SU-DHL-6 (cell line): Measurements from ENCODE around the gene ZNF501.

ENCODE experiments used
- H2AFZ ChIP-seq: fragments of 200-600 bp; sonication (generic); 2 replicates; pipeline ENCODE4 v1.6.1; 2014; ENCODE audit warnings: low read depth, mild to moderate bottlenecking, moderate library complexity, mixed read lengths, antibody characterized with exemption, low read length; ENCODE audit not compliant: severe bottlenecking
- H3F3A ChIP-seq: fragments of 200-600 bp; shearing (Covaris generic); 2 replicates; pipeline ENCODE4 v1.6.0; 2016; ENCODE audit warnings: antibody characterized with exemption, mild to moderate bottlenecking; ENCODE audit not compliant: insufficient read depth
- H3K27ac ChIP-seq: fragments of 200-600 bp; sonication (generic); 2 replicates; pipeline ENCODE4 v1.5.1; 2016; ENCODE audit warnings: low read depth, mild to moderate bottlenecking, low read length, moderate library complexity, mixed read lengths
- H3K27me3 ChIP-seq: fragments of 200-600 bp; sonication (generic), shearing (Covaris generic); 2 replicates; pipeline ENCODE4 v1.6.0; 2014; ENCODE audit warnings: mild to moderate bottlenecking, low read length
- H3K36me3 ChIP-seq: fragments of 200-600 bp; sonication (generic); 2 replicates; pipeline ENCODE4 v1.6.1; 2014; ENCODE audit warnings: mild to moderate bottlenecking, low read length, mixed read lengths
- H3K4me2 ChIP-seq: fragments of 300-600, 200-600 bp; shearing (Covaris generic), sonication (generic); 2 replicates; pipeline ENCODE4 v1.6.0; 2014; ENCODE audit warnings: low read length, low read depth, mild to moderate bottlenecking; ENCODE audit not compliant: poor library complexity, severe bottlenecking
- H3K4me3 ChIP-seq: fragments of 200-600 bp; sonication (generic); 2 replicates; pipeline ENCODE4 v1.5.1; 2014; ENCODE audit warnings: antibody characterized with exemption, low read length, mild to moderate bottlenecking, mixed read lengths; ENCODE audit not compliant: insufficient read depth, poor library complexity, severe bottlenecking
- H3K79me2 ChIP-seq: fragments of 200-600 bp; sonication (generic); 2 replicates; pipeline ENCODE4 v1.6.1; 2014; ENCODE audit warnings: mild to moderate bottlenecking, low read length, moderate library complexity; ENCODE audit not compliant: insufficient read depth
- H3K9ac ChIP-seq: fragments of 200-600 bp; sonication (generic); 2 replicates; pipeline ENCODE4 v1.7.0; 2014; ENCODE audit warnings: mild to moderate bottlenecking, low read length
- H3K9me2 ChIP-seq: fragments of 200-600 bp; sonication (generic); replicated peaks from 2 replicates; pipeline ENCODE4 v1.6.1; 2014; ENCODE audit warnings: low read length; ENCODE audit not compliant: insufficient read depth
- H3K9me3 ChIP-seq: fragments of 200-600 bp; sonication (generic); 2 replicates; pipeline ENCODE4 v1.6.1; 2014; ENCODE audit warnings: low read length, mixed read lengths; ENCODE audit not compliant: insufficient read depth
- H4K20me1 ChIP-seq: fragments of 200-600 bp; sonication (generic); 2 replicates; pipeline ENCODE4 v1.6.1; 2014; ENCODE audit warnings: low read depth, mild to moderate bottlenecking, antibody characterized with exemption, low read length, moderate library complexity, mixed read lengths
- EZH2phosphoT487 ChIP-seq: fragments of 200-600 bp; sonication (generic), shearing (Covaris generic); conservative IDR thresholded peaks from 2 replicates; pipeline ENCODE4 v1.6.1; 2018; ENCODE audit warnings: mild to moderate bottlenecking, antibody characterized with exemption, low read length, moderate library complexity, mixed read lengths
- TF ChIP-seq, protein P1 (sequence below): fragments of 200-600 bp; sonication (generic); IDR thresholded peaks from one replicate; pipeline ENCODE4 v1.5.1; 2017; ENCODE audit warnings: antibody characterized with exemption, mild to moderate bottlenecking, low read length, moderate library complexity; ENCODE audit not compliant: insufficient read depth, poor library complexity, severe bottlenecking

ZNF501 gene

DNA sequence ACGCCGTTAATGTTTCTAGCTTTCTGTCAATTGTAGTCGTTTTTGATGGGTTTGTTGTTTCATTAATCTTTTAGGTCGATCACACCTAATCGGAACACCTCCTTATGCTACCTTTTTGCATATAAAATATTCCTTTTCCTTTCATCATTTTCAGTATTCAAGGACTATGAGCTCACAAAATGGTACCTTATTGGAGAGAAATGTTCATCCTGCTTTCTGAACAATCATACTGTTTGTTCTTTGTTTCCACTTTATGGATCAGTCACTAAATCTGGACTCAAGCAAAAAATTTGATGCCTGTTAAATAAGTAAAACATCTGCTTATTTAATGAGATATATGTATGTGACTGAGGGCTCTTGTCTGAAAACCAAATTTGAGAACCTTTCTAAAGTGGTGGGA lies 33.3 kb downstream of the ZNF501 start:
- H3K79me2 ChIP-seq, result peaks cover 87% of the 10 kb centered on the region
- H3K9ac ChIP-seq, result peak overlapping the region; percentile 80
- peak overlapping the region; percentile 86 for H3K4me3 ChIP-seq
- peaks cover 43% of the 10 kb centered on the region for H3K36me3 ChIP-seq
- H3K27me3 ChIP-seq, result no peaks in the 10 kb centered on the region
- H2AFZ ChIP-seq, result peak overlapping the region; percentile 23
- H3K4me2 ChIP-seq, result peak overlapping the region; percentile 75
- no peaks in the 10 kb centered on the region for H4K20me1 ChIP-seq
- H3K27ac ChIP-seq, result peak overlapping the region; percentile 56; the same call in 1 of the 2 replicates
- H3F3A ChIP-seq, result no peaks in the 10 kb centered on the region
- H3K9me3 ChIP-seq, result no peaks in the 10 kb centered on the region
- TF ChIP-seq, protein P1, sequence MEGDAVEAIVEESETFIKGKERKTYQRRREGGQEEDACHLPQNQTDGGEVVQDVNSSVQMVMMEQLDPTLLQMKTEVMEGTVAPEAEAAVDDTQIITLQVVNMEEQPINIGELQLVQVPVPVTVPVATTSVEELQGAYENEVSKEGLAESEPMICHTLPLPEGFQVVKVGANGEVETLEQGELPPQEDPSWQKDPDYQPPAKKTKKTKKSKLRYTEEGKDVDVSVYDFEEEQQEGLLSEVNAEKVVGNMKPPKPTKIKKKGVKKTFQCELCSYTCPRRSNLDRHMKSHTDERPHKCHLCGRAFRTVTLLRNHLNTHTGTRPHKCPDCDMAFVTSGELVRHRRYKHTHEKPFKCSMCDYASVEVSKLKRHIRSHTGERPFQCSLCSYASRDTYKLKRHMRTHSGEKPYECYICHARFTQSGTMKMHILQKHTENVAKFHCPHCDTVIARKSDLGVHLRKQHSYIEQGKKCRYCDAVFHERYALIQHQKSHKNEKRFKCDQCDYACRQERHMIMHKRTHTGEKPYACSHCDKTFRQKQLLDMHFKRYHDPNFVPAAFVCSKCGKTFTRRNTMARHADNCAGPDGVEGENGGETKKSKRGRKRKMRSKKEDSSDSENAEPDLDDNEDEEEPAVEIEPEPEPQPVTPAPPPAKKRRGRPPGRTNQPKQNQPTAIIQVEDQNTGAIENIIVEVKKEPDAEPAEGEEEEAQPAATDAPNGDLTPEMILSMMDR, result no peak
- no peak for TF ChIP-seq EZH2phosphoT487
- no peaks in the 10 kb centered on the region for H3K9me2 ChIP-seq

- H2AFZ ChIP-seq, result no peak overlapping the region
- no peaks in the 10 kb centered on the region for H3K9me2 ChIP-seq
- H4K20me1 ChIP-seq, result no peaks in the 10 kb centered on the region
- peak overlapping the region; percentile 13 for H3K4me2 ChIP-seq
- no peaks in the 10 kb centered on the region for H3K9me3 ChIP-seq
- H3K27me3 ChIP-seq, result no peaks in the 10 kb centered on the region
- H3K9ac ChIP-seq, result no peak overlapping the region
- TF ChIP-seq, protein P1, result no peak
- no peak for TF ChIP-seq EZH2phosphoT487
- peaks cover 44% of the 10 kb centered on the region for H3K36me3 ChIP-seq
- peaks cover 89% of the 10 kb centered on the region for H3K79me2 ChIP-seq
- no peak overlapping the region for H3K4me3 ChIP-seq
- H3K27ac ChIP-seq, result no peak overlapping the region
- no peaks in the 10 kb centered on the region for H3F3A ChIP-seq
Measured at GRCh38 chr3:44764248-44764647, 34.8 kb downstream of the ZNF501 start.

GRCh38 chr3:44771424-44772098 lies 42.1 kb downstream of the ZNF501 start:
- no peak overlapping the region for H3K4me2 ChIP-seq
- no peak overlapping the region for H2AFZ ChIP-seq
- no peaks in the 10 kb centered on the region for H3F3A ChIP-seq
- H3K36me3 ChIP-seq, result peaks cover 57% of the 10 kb centered on the region
- no peak overlapping the region for H3K4me3 ChIP-seq
- H4K20me1 ChIP-seq, result no peaks in the 10 kb centered on the region
- H3K27me3 ChIP-seq, result no peaks in the 10 kb centered on the region
- peaks cover 75% of the 10 kb centered on the region for H3K79me2 ChIP-seq
- H3K27ac ChIP-seq, result no peak overlapping the region
- TF ChIP-seq EZH2phosphoT487, result no peak
- TF ChIP-seq, protein P1, result no peak
- no peak overlapping the region for H3K9ac ChIP-seq
- peaks cover 27% of the 10 kb centered on the region for H3K9me3 ChIP-seq
- no peaks in the 10 kb centered on the region for H3K9me2 ChIP-seq
